Vagina (tissue), 2 donors: ENCODE results near the gene MRPS18B. TPM values are rescaled to one million over a fixed set of nuclear protein-coding genes. Genes with fewer than 3 reads are reported as not detected.

ENCODE experiments used
- DNase-seq, 2 donors: peaks; one replicate each; pipeline ENCODE4 v3.0.0-alpha.2; 2017; ENCODE audit errors: extremely low spot score in 2 of 2
- H3K27ac ChIP-seq: fragments of 200-600 bp; sonication (generic); one replicate; pipeline ENCODE4 v1.5.1; 2019
- H3K27me3 ChIP-seq: fragments of 200-600 bp; sonication (generic); one replicate; pipeline ENCODE4 v1.5.1; 2019
- H3K36me3 ChIP-seq, 2 donors: fragments of 200-600 bp; sonication (generic); one replicate each; pipeline ENCODE4 v1.5.1; 2017 to 2019
- H3K4me1 ChIP-seq: fragments of 200-600 bp; sonication (generic); one replicate; pipeline ENCODE4 v1.5.1; 2019
- H3K4me3 ChIP-seq, 2 donors: fragments of 200-600 bp; sonication (generic); 1 replicate in 1 of 2; 2 replicates in 1 of 2; pipeline ENCODE4 v1.5.1; 2016 to 2019
- H3K9me3 ChIP-seq: fragments of 200-600 bp; sonication (generic); one replicate; pipeline ENCODE4 v1.5.1; 2019
- POLR2A ChIP-seq, 2 donors: fragments of 450-650 bp; IDR thresholded peaks; one replicate each; pipeline ENCODE4 v1.6.1; 2017; ENCODE audit warnings: antibody characterized with exemption in 2 of 2, mild to moderate bottlenecking in 2 of 2, moderate library complexity in 2 of 2
- POLR2AphosphoS5 ChIP-seq, 2 donors: sonication (generic); formaldehyde crosslinking; IDR thresholded peaks; one replicate each; pipeline ENCODE4 v1.9.0; 2017; ENCODE audit warnings: antibody characterized with exemption in 2 of 2, mild to moderate bottlenecking in 2 of 2, low read depth in 1 of 2; ENCODE audit not compliant: insufficient read depth in 1 of 2
- intact Hi-C: fragments of 100-400 bp; cut with DNase I; formaldehyde crosslinking; loops from one replicate; pipeline ENCODE4 v1.15.1; 2023
- total RNA-seq: library from RNA; depleted of rRNA; stranded (reverse); fragments of >200 nt; gene quantifications from one replicate; pipeline ENCODE4 v1.2.3, GENCODE V29; 2016
- TF ChIP-seq, protein P1 (sequence below), 3 experiments: fragments of 450-650 bp in 2 of 3; fragments of 200-600 bp in 1 of 3; sonication (generic) in 1 of 3; IDR thresholded peaks; one replicate each; pipeline ENCODE4 v1.5.1; 2017 to 2019; ENCODE audit warnings: antibody characterized with exemption in 3 of 3, mild to moderate bottlenecking in 2 of 3, moderate library complexity in 2 of 3

MRPS18B gene
- total RNA-seq, 1 donor from 2014 or later, result 21.6 TPM

DNA sequence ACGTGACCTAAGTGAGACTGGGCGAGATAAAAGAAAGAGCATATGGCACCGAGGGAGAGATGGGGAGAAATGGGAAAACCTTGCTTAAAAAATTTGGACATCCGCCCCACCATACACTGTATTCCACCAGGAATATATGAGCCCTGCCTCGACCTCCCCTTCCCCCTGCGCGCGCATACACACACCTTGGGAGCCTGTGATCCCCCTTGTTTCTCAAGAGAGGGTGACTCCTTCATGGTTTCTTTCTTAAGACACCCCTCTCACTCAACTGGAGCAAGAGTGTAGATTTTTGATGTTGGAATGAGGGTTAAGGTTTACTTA, 45.9 kb upstream of the MRPS18B start:
- no peaks in the 10 kb centered on the region for H3K36me3 ChIP-seq
- H3K9me3 ChIP-seq, result no peaks in the 10 kb centered on the region
- H3K27ac ChIP-seq, result peak overlapping the region; percentile 91
- DNase-seq, result no peak
- intact Hi-C loops, result no loop called here
- no peaks in the 10 kb centered on the region for H3K27me3 ChIP-seq
- H3K4me3 ChIP-seq, result peak overlapping the region; percentile 54 to 75
- TF ChIP-seq POLR2A (IDR thresholded peaks at IDR 0.05), result no peak
- no peak for TF ChIP-seq POLR2AphosphoS5 (IDR thresholded peaks at IDR 0.05; ENCODE audit: insufficient read depth in 1 of 2, low read depth in 1 of 2)
- TF ChIP-seq, protein P1, sequence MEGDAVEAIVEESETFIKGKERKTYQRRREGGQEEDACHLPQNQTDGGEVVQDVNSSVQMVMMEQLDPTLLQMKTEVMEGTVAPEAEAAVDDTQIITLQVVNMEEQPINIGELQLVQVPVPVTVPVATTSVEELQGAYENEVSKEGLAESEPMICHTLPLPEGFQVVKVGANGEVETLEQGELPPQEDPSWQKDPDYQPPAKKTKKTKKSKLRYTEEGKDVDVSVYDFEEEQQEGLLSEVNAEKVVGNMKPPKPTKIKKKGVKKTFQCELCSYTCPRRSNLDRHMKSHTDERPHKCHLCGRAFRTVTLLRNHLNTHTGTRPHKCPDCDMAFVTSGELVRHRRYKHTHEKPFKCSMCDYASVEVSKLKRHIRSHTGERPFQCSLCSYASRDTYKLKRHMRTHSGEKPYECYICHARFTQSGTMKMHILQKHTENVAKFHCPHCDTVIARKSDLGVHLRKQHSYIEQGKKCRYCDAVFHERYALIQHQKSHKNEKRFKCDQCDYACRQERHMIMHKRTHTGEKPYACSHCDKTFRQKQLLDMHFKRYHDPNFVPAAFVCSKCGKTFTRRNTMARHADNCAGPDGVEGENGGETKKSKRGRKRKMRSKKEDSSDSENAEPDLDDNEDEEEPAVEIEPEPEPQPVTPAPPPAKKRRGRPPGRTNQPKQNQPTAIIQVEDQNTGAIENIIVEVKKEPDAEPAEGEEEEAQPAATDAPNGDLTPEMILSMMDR (IDR thresholded peaks at IDR 0.05), result no peak
- H3K4me1 ChIP-seq, result peaks cover 48% of the 10 kb centered on the region

DNA sequence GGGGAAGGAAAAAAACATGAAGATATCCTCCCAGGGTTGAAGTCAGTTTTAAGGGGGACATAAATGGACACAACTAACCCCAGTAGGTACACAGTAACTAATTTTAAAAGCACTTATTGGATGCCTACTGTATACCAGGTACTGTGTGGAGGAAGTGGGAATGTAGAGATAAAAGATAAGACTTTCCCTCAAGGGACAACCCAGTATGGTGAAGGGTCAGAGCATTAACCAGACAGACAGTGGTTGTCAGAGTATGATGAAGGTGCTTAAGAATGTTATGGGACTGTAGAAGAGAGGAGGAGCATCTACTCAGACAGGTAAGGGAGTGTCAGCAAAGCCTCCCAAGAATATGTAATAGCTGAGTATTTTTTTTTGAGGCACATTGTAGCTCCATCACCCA, 45.5 kb upstream of the MRPS18B start:
- peaks cover 0 to 3% of the 10 kb centered on the region in 2 donors for H3K36me3 ChIP-seq
- H3K27ac ChIP-seq, result peak overlapping the region; percentile 91
- intact Hi-C loops, result no loop called here
- TF ChIP-seq POLR2AphosphoS5 (IDR thresholded peaks at IDR 0.05; ENCODE audit: insufficient read depth in 1 of 2, low read depth in 1 of 2), result no peak
- TF ChIP-seq, protein P1 (IDR thresholded peaks at IDR 0.05), result no peak
- no peak for TF ChIP-seq POLR2A (IDR thresholded peaks at IDR 0.05)
- no peak for DNase-seq
- peaks cover 48% of the 10 kb centered on the region for H3K4me1 ChIP-seq
- no peaks in the 10 kb centered on the region for H3K9me3 ChIP-seq
- no peaks in the 10 kb centered on the region for H3K27me3 ChIP-seq
- H3K4me3 ChIP-seq, result peak overlapping the region; percentile 54 to 75

DNA sequence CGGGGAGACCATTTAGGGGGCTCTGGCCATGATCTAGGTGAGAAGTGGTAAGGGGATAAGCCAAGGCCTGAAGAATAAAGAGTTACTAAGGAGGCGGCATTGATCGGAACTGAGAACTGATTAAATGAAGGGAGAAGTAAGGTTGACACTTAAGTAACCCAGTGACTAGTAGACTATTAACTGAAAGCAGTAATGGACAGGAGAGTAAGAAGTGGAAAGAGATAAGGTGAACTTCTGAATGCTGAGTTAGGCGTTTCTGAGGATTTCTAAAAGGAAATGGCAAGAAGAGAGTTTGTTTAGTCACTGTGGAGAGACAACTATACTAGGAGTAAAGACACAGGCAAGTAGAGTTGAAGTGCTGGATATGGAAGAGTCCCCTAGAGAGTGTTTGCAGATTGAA, 44.5 kb upstream of the MRPS18B start:
- Histone ChIP-seq H3K4me1 (peaks cover 48% of the 10 kb centered on the region), H3K27ac (no peak overlapping the region)
- intact Hi-C loops, result no loop called here

DNA sequence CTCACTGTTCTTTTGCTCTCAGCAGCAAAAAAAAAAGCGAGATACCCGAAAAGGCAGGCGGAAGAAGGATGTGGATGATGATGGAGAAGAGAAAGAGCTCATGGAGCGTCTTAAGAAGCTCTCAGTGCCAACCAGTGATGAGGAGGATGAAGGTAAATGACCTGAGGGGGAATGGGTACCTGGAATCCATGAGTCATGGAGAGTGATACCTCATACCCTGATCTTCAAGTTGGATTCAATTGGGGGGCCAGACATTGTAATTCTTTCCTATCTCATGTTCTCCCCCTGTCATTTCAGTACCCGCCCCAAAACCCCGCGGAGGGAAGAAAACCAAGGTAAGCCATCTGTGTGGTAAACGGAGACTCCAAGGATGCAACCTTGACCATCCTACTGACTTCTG, 39.6 kb upstream of the MRPS18B start:
- peaks cover 0 to 62% of the 10 kb centered on the region in 2 donors for H3K36me3 ChIP-seq

More for the DNA sequence above, 44.5 kb upstream of the MRPS18B start:
- DNase-seq, result no peak
- Histone ChIP-seq H3K36me3 (peaks cover 0 to 12% of the 10 kb centered on the region in 2 donors), H3K27me3 (no peaks in the 10 kb centered on the region), H3K4me3 (no peak overlapping the region), H3K9me3 (no peaks in the 10 kb centered on the region)
- TF ChIP-seq, protein P1 (IDR thresholded peaks at IDR 0.05), result no peak
- TF ChIP-seq POLR2A (IDR thresholded peaks at IDR 0.05) (no peak), POLR2AphosphoS5 (IDR thresholded peaks at IDR 0.05; ENCODE audit: insufficient read depth in 1 of 2, low read depth in 1 of 2) (no peak)

DNA sequence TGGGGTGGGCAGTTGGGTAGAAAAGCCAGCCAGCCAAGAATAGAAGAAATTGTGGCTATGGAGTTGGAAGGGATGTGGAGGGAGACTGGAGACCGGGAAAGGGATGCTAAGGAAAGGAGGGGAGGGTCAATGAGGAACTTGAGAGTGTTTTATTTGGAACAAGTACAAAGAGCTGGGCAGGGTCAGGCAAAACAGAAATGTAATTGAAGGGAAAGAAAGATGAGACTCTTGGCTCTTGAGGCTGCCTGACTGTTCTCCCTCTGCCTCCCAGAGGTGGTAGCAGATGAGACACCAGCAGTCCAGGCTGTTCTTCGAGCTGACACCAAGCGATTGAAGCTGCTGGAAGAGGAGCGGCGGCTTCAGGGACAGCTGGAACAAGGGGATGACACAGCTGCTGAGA, 33.7 kb upstream of the MRPS18B start:
- TF ChIP-seq, protein P1 (IDR thresholded peaks at IDR 0.05), result no peak
- TF ChIP-seq POLR2A (IDR thresholded peaks at IDR 0.05), result no peak
- no peak for TF ChIP-seq POLR2AphosphoS5 (IDR thresholded peaks at IDR 0.05; ENCODE audit: insufficient read depth in 1 of 2, low read depth in 1 of 2)
- no peaks in the 10 kb centered on the region for H3K4me1 ChIP-seq
- no peak overlapping the region for H3K4me3 ChIP-seq
- H3K9me3 ChIP-seq, result no peaks in the 10 kb centered on the region
- intact Hi-C loops, result no loop called here
- H3K36me3 ChIP-seq, result peaks cover 0 to 90% of the 10 kb centered on the region in 2 donors
- DNase-seq, result no peak
- H3K27ac ChIP-seq, result no peak overlapping the region
- no peaks in the 10 kb centered on the region for H3K27me3 ChIP-seq

More for the DNA sequence above, 39.6 kb upstream of the MRPS18B start:
- Histone ChIP-seq H3K4me1 (peaks cover 19% of the 10 kb centered on the region), H3K27ac (no peak overlapping the region), H3K4me3 (no peak overlapping the region), H3K9me3 (no peaks in the 10 kb centered on the region), H3K27me3 (no peaks in the 10 kb centered on the region)
- intact Hi-C loops, result no loop called here
- TF ChIP-seq POLR2AphosphoS5 (IDR thresholded peaks at IDR 0.05; ENCODE audit: insufficient read depth in 1 of 2, low read depth in 1 of 2) (no peak), POLR2A (IDR thresholded peaks at IDR 0.05) (no peak)
- TF ChIP-seq, protein P1 (IDR thresholded peaks at IDR 0.05), result no peak
- no peak for DNase-seq
